Measurements from ENCODE around the gene DDAH2.

GRCh38 chr6:31742894-31743293 lies 13.8 kb upstream of the DDAH2 start:
- no peak for TF ChIP-seq POLR2A (IDR thresholded peaks at IDR 0.05)
- TF ChIP-seq CTCF (IDR thresholded peaks at IDR 0.05): no peak

All from stomach (tissue), 4 donors.